Measurements from ENCODE around the gene SLC9A7.

Gene SLC9A7

DNA sequence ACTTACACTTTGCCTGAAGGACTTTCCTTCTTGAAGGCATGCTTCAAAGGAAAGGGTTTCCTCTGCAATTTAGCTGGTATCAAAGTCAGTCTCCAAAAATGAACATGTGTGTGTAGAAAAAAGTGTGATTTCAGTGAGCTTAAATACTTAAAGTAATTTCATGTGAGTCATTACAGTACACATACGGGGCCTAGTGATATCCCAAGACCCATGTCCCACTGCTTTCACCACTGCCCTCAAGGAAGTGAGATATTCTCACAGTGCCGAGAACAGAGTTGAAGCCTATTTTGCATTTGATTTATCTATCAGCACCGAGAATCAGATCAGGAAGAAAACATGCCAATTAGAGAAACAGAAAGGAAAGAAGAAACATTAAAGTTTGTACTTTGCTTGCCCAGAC lies 124.3 kb downstream of the SLC9A7 start:
- H3K4me3 ChIP-seq (ENCODE audit: insufficient read depth, low read depth, low read length) = no peak overlapping the region
- 90 to 95% methylated on average over 3 of the region's 3 CpGs for WGBS, 2 experiments
- H3K4me1 ChIP-seq (ENCODE audit: control insufficient read depth, insufficient read depth, low read length) = no peaks in the 10 kb centered on the region
- no peaks in the 10 kb centered on the region for H3K36me3 ChIP-seq (ENCODE audit: control insufficient read depth, insufficient read depth, low read length)
- no peaks in the 10 kb centered on the region for H3K9me3 ChIP-seq (ENCODE audit: control insufficient read depth, low read length)
- H3K27ac ChIP-seq (ENCODE audit: insufficient read depth, low read depth, low read length, poor library complexity, severe bottlenecking) = no peak overlapping the region
- H3K27me3 ChIP-seq (ENCODE audit: control insufficient read depth, insufficient read depth, low read length, poor library complexity, severe bottlenecking) = no peaks in the 10 kb centered on the region

DNA sequence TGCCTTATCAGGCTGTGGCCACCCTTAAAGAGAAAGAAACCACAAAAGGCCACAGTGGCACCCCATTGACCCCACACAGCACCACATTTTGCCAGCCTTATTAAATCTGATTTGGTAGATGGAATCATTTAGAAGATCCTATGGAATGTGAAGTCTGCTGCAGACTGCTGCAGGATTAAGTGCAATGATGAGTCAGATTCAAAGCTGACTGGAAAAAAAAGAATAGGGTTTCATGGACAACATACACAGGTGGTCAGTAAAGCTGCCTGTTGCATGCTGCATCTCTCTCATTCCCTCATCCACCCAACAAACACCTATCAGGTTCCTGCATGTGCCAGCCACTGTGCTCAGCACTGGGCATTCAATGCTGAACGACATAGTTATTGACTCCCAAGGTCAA lies 128.8 kb downstream of the SLC9A7 start:
- 80 to 92% methylated on average over 1 of the region's 1 CpG for WGBS, 2 experiments
- Histone ChIP-seq H3K4me3 (ENCODE audit: insufficient read depth, low read depth, low read length) (no peak overlapping the region), H3K27ac (ENCODE audit: insufficient read depth, low read depth, low read length, poor library complexity, severe bottlenecking) (no peak overlapping the region), H3K27me3 (ENCODE audit: control insufficient read depth, insufficient read depth, low read length, poor library complexity, severe bottlenecking) (no peaks in the 10 kb centered on the region), H3K9me3 (ENCODE audit: control insufficient read depth, low read length) (no peaks in the 10 kb centered on the region), H3K4me1 (ENCODE audit: control insufficient read depth, insufficient read depth, low read length) (no peaks in the 10 kb centered on the region), H3K36me3 (ENCODE audit: control insufficient read depth, insufficient read depth, low read length) (no peaks in the 10 kb centered on the region)

DNA sequence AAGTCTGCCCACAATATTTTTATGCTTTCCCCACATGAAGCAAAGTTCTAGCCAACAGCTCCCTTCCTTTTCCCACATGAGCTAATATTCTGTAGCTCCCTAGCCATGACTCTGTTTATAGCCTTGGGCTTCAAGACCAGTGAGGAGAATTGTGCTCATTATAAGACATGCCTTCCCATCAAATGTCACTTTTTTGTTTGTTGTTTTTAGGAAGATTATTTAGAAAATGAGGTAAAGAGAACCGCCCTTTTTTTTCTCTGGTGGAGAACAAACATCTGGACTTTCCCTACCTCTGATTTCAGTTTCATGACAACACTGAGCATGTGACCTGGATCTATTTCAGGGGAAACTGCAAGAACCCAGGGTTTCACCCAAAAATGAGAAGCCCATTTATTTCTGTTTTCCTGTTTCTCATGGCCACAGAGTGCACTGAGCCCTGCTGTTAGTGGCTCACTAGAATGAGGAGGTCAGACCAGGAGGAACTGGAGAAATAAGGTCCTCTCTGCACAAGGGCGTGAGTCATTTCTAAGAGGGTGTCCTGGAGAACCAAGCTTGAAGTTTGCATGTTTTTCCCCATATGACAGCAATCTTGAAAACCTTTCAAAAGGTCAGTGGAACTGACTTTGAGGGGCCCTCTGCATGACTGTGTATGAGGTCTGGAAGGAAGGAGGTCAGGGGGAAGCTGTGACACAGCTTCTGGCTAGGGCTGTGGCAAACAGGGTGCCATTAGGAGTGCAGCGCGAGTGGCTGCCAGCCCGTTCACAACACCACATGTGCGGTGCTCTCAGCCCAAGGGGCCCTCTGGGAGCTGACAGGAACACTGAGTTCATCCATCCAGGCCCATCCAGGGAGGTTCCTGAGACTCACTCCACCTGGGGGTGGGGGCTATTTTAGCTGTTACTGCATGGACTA lies 130.2 kb downstream of the SLC9A7 start:
- 79 to 89% methylated on average over 5 to 6 of the region's 6 CpGs for WGBS, 2 experiments
- no peaks in the 10 kb centered on the region for H3K4me1 ChIP-seq (ENCODE audit: control insufficient read depth, insufficient read depth, low read length)
- H3K27ac ChIP-seq (ENCODE audit: insufficient read depth, low read depth, low read length, poor library complexity, severe bottlenecking) = no peak overlapping the region
- H3K27me3 ChIP-seq (ENCODE audit: control insufficient read depth, insufficient read depth, low read length, poor library complexity, severe bottlenecking) = no peaks in the 10 kb centered on the region
- no peaks in the 10 kb centered on the region for H3K36me3 ChIP-seq (ENCODE audit: control insufficient read depth, insufficient read depth, low read length)
- H3K9me3 ChIP-seq (ENCODE audit: control insufficient read depth, low read length) = no peaks in the 10 kb centered on the region
- H3K4me3 ChIP-seq (ENCODE audit: insufficient read depth, low read depth, low read length) = no peak overlapping the region

DNA sequence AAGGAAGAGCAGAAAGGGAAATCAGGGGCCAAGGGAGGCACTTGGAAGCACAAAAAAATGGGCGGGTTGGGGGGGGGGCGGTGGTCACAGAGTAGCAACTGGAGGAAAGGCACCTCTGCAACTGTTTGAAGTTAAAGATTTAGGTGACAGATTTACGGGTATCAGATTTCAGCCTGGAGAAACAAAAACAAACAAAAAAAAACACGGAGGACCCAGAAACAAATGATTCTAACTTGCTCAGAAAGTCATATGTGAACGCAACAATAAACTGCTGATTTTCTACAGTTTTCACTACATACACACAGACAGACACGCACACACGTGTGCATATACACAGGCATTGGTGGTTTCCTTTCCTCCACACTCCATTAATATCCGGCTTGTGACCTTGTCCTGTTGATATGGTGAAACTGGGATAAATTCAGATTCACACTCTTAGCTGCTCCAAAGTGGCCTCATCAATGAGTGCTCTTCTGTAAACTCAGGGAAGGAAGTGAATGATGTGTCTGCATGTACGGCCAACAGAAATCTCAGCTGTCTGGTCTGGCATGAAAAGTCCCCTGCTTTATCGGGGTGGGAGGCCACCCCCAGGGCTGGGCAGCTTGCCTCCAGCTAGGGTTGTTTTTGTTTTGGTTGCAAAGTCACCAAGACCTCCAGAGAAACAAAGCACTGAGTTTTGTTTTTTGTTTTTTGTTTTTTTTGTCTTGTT lies 131.1 kb downstream of the SLC9A7 start:
- Histone ChIP-seq H3K9me3 (ENCODE audit: control insufficient read depth, low read length) (no peaks in the 10 kb centered on the region), H3K27ac (ENCODE audit: insufficient read depth, low read depth, low read length, poor library complexity, severe bottlenecking) (no peak overlapping the region), H3K4me3 (ENCODE audit: insufficient read depth, low read depth, low read length) (no peak overlapping the region), H3K36me3 (ENCODE audit: control insufficient read depth, insufficient read depth, low read length) (no peaks in the 10 kb centered on the region), H3K27me3 (ENCODE audit: control insufficient read depth, insufficient read depth, low read length, poor library complexity, severe bottlenecking) (no peaks in the 10 kb centered on the region), H3K4me1 (ENCODE audit: control insufficient read depth, insufficient read depth, low read length) (no peaks in the 10 kb centered on the region)
- WGBS, 2 experiments = 69 to 79% methylated on average over 9 to 10 of the region's 10 CpGs

DNA sequence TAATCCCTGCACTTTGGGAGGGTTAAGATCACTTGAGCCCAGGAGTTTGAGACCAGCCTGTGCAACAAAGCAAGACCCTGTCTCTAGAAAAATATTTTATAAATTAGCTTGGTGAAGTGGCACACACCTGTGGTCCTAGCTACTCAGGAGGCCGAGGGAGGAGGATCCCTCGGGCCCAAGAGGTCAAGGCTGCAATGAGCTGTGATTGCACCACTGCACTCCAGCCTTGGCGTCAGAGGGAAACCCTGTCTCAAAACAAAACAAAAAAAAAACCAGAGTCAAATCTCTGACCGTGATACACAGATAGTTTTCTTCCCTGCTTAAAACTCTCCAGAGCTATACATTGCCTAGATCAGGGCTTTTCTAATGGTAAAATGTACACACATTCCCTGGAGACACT lies 131.9 kb downstream of the SLC9A7 start:
- 84 to 89% methylated on average over 4 of the region's 4 CpGs for WGBS, 2 experiments
- Histone ChIP-seq H3K4me3 (ENCODE audit: insufficient read depth, low read depth, low read length) (no peak overlapping the region), H3K36me3 (ENCODE audit: control insufficient read depth, insufficient read depth, low read length) (no peaks in the 10 kb centered on the region), H3K27ac (ENCODE audit: insufficient read depth, low read depth, low read length, poor library complexity, severe bottlenecking) (no peak overlapping the region), H3K4me1 (ENCODE audit: control insufficient read depth, insufficient read depth, low read length) (no peaks in the 10 kb centered on the region), H3K9me3 (ENCODE audit: control insufficient read depth, low read length) (no peaks in the 10 kb centered on the region), H3K27me3 (ENCODE audit: control insufficient read depth, insufficient read depth, low read length, poor library complexity, severe bottlenecking) (no peaks in the 10 kb centered on the region)

DNA sequence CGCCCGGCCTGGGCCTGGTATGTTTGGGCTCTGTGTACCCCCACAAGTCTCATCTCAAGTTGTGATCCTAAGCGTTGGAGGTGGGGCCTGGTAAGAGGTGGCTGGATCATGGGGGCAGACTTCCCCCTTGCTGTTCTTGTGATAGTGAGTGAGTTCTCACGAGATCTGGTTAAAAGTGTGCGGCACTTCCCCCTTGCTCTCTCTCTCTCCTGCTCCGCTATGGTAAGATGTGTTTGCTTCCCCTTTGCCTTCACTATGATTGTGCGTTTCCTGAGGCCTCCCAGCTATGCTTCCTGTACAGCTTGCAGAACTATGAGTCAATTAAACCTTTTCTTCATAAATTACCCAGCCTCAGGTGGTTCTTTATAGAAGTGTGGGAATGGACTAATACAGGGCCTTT lies 132.4 kb downstream of the SLC9A7 start:
- H3K9me3 ChIP-seq (ENCODE audit: control insufficient read depth, low read length) = no peaks in the 10 kb centered on the region
- H3K27me3 ChIP-seq (ENCODE audit: control insufficient read depth, insufficient read depth, low read length, poor library complexity, severe bottlenecking) = no peaks in the 10 kb centered on the region
- H3K4me1 ChIP-seq (ENCODE audit: control insufficient read depth, insufficient read depth, low read length) = no peaks in the 10 kb centered on the region
- 77 to 83% methylated on average over 7 of the region's 7 CpGs for WGBS, 2 experiments
- H3K27ac ChIP-seq (ENCODE audit: insufficient read depth, low read depth, low read length, poor library complexity, severe bottlenecking) = no peak overlapping the region
- H3K36me3 ChIP-seq (ENCODE audit: control insufficient read depth, insufficient read depth, low read length) = no peaks in the 10 kb centered on the region
- no peak overlapping the region for H3K4me3 ChIP-seq (ENCODE audit: insufficient read depth, low read depth, low read length)

DNA sequence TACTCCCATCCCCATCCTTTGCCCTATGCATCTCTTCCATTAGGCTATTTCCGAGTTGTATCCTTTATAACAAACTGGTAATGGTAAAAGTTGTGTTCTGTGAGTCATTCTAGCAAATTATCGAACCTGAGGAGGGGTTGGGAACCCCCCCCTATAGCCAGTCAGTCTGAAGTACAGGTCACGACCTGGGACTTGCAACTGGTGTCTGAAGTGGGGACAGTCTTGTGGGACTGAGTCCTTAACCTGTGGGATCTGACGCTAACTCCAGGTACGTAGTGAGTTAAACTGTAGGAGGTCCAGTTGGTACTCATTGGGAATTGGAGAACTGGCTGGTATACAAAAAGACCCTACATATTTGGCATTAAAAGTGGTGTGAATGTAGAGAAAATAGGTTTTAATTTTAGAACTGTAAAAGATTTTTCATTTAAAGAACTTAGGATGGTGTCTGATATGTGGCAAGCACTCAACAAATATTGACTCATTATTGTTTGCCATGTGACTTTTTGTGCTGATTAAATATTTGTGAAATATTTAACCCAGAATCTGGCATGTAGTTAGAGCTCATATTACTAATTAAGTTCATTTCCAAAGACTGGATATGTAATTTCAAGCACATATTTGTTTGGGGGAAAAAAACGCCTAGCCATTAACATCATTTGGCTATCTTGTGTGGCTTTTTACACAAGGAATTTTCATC lies 134.7 kb downstream of the SLC9A7 start:
- Histone ChIP-seq H3K27me3 (ENCODE audit: control insufficient read depth, insufficient read depth, low read length, poor library complexity, severe bottlenecking) (no peaks in the 10 kb centered on the region), H3K9me3 (ENCODE audit: control insufficient read depth, low read length) (no peaks in the 10 kb centered on the region), H3K36me3 (ENCODE audit: control insufficient read depth, insufficient read depth, low read length) (no peaks in the 10 kb centered on the region), H3K4me3 (ENCODE audit: insufficient read depth, low read depth, low read length) (no peak overlapping the region), H3K4me1 (ENCODE audit: control insufficient read depth, insufficient read depth, low read length) (no peaks in the 10 kb centered on the region), H3K27ac (ENCODE audit: insufficient read depth, low read depth, low read length, poor library complexity, severe bottlenecking) (no peak overlapping the region)
- 95 to 97% methylated on average over 5 of the region's 6 CpGs for WGBS, 2 experiments

DNA sequence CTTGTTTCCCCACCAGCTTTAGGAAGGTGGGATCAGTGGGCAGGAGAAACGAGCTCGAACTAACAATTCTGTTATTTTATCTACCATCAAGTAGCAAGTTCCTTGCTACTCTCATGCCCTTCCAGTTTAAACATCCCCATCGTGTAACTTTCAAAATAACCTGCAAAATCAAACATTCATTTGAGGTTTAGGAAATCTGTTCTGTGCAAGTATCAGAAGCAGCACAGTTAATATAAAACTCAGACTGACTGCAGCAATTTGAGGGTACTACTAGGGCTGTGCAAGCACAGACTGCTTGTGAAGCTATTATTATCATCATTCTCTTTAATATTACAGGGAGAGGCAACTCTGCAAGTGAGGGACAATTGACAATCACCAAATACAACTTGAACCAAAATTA lies 137.3 kb downstream of the SLC9A7 start:
- Histone ChIP-seq H3K27ac (ENCODE audit: insufficient read depth, low read depth, low read length, poor library complexity, severe bottlenecking) (no peak overlapping the region), H3K4me1 (ENCODE audit: control insufficient read depth, insufficient read depth, low read length) (no peaks in the 10 kb centered on the region), H3K27me3 (ENCODE audit: control insufficient read depth, insufficient read depth, low read length, poor library complexity, severe bottlenecking) (no peaks in the 10 kb centered on the region), H3K36me3 (ENCODE audit: control insufficient read depth, insufficient read depth, low read length) (no peaks in the 10 kb centered on the region), H3K9me3 (ENCODE audit: control insufficient read depth, low read length) (no peaks in the 10 kb centered on the region), H3K4me3 (ENCODE audit: insufficient read depth, low read depth, low read length) (no peak overlapping the region)
- 88 to 89% methylated on average over 2 to 3 of the region's 3 CpGs for WGBS, 2 experiments

DNA sequence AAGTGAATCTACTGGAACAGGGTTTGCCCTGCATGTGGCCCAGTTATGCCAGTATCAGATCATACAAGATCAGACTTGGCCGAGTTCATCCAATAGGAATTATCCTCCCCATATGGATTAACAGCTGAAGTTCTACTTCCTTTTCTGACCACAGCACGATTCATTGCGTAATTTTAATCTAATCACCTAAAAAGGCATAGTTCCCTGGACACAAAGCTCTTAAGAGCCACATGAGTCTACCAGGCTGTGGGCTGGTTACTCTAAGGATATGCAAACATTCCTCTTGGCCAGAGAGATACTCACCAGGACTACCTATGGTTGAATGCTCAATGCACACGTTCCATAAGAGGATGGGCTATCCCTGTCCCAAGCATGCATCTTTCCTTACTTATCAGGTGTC lies 138.4 kb downstream of the SLC9A7 start:
- no peaks in the 10 kb centered on the region for H3K27me3 ChIP-seq (ENCODE audit: control insufficient read depth, insufficient read depth, low read length, poor library complexity, severe bottlenecking)
- H3K4me1 ChIP-seq (ENCODE audit: control insufficient read depth, insufficient read depth, low read length) = no peaks in the 10 kb centered on the region
- no peak overlapping the region for H3K4me3 ChIP-seq (ENCODE audit: insufficient read depth, low read depth, low read length)
- no peaks in the 10 kb centered on the region for H3K36me3 ChIP-seq (ENCODE audit: control insufficient read depth, insufficient read depth, low read length)
- no peaks in the 10 kb centered on the region for H3K9me3 ChIP-seq (ENCODE audit: control insufficient read depth, low read length)
- no peak overlapping the region for H3K27ac ChIP-seq (ENCODE audit: insufficient read depth, low read depth, low read length, poor library complexity, severe bottlenecking)
- WGBS, 2 experiments = 94 to 96% methylated on average over 4 of the region's 4 CpGs

DNA sequence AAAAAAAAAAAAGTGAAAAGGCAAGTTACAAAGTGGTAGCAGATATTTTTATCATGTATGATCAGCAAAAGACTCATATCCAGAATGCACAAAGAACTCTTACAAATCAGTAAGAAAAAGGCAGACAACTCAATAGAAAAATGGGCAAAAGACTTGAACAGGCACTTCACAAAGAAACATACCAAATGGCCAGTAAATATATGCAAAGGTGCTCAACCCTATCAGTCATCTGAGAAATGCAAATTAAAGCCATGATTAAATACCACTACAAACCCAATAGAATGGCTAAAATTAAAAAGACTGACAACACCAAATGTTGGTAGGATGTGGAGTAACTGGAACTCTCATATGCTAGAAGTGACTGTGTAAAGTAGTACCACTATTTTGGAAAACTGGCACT lies 140.0 kb downstream of the SLC9A7 start:
- no peaks in the 10 kb centered on the region for H3K9me3 ChIP-seq (ENCODE audit: control insufficient read depth, low read length)
- no peaks in the 10 kb centered on the region for H3K4me1 ChIP-seq (ENCODE audit: control insufficient read depth, insufficient read depth, low read length)
- no peak overlapping the region for H3K4me3 ChIP-seq (ENCODE audit: insufficient read depth, low read depth, low read length)
- H3K27ac ChIP-seq (ENCODE audit: insufficient read depth, low read depth, low read length, poor library complexity, severe bottlenecking) = no peak overlapping the region
- no peaks in the 10 kb centered on the region for H3K36me3 ChIP-seq (ENCODE audit: control insufficient read depth, insufficient read depth, low read length)
- no peaks in the 10 kb centered on the region for H3K27me3 ChIP-seq (ENCODE audit: control insufficient read depth, insufficient read depth, low read length, poor library complexity, severe bottlenecking)
